Measurements from ENCODE around the gene ZCCHC2. TPM values are rescaled to one million over a fixed set of nuclear protein-coding genes. Genes with fewer than 3 reads are reported as not detected.

The ZCCHC2 gene
- total RNA-seq, 2 donors from 2014 or later: 14.4 to 16.9 TPM

DNA sequence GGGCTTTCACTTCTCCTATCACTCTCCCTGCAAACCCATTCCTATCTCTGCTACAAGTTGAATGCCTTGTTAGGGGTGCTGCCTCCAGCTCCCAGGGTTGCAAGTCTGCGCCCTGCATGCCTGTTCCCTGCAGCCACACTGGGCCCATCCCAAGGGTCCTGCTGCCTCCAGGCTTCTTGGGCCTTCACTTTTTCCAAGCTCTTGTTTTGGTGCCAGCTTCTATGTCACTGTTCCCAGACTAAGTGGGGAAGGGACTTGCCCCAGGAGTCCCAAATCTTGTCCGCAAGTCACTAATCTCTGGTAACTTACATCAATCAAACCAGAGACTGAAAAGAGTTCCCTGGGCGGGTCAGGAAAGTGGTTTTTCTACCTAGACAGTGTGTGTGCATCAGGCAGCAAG, 65.4 kb downstream of the ZCCHC2 start:
- Mint-ChIP-seq H3K27ac (no peak overlapping the region), H3K4me1 (peaks cover 9% of the 10 kb centered on the region), H3K27me3 (ENCODE audit: insufficient read depth) (no peaks in the 10 kb centered on the region), H3K36me3 (ENCODE audit: low read depth) (no peaks in the 10 kb centered on the region), H3K4me3 (no peak overlapping the region), H3K9me3 (peaks cover 9% of the 10 kb centered on the region)
- H3K27me3 ChIP-seq (ENCODE audit: control insufficient read depth, insufficient read depth, low read length, poor library complexity, severe bottlenecking): no peaks in the 10 kb centered on the region
- H3K4me3 ChIP-seq (ENCODE audit: low read length): no peak overlapping the region
- no peaks in the 10 kb centered on the region for H3K4me1 ChIP-seq (ENCODE audit: control insufficient read depth, insufficient read depth, low read length)
- no peaks in the 10 kb centered on the region for H3K36me3 ChIP-seq (ENCODE audit: control insufficient read depth, insufficient read depth, low read length)
- no peak overlapping the region for H3K27ac ChIP-seq (ENCODE audit: low read depth, low read length)
- no peak for DNase-seq
- 93% methylated on average over 3 of the region's 3 CpGs for WGBS, 2 experiments (ENCODE audit: insufficient coverage in 1 of 2, insufficient read length in 1 of 2)
- H3K9ac ChIP-seq (ENCODE audit: extremely low read depth, low read length, poor library complexity, severe bottlenecking): no peak overlapping the region
- peaks cover 6% of the 10 kb centered on the region for H3K9me3 ChIP-seq (ENCODE audit: control insufficient read depth, low read length)
- no peak for TF ChIP-seq CTCF (conservative IDR thresholded peaks at IDR 0.05)

- DNase-seq: peak; percentile 23
- Mint-ChIP-seq H3K27me3 (ENCODE audit: insufficient read depth) (peaks cover 17% of the 10 kb centered on the region), H3K36me3 (ENCODE audit: low read depth) (no peaks in the 10 kb centered on the region), H3K27ac (no peak overlapping the region), H3K4me1 (no peaks in the 10 kb centered on the region), H3K9me3 (peaks cover 9% of the 10 kb centered on the region), H3K4me3 (no peak overlapping the region)
- Histone ChIP-seq H3K36me3 (ENCODE audit: control insufficient read depth, insufficient read depth, low read length) (no peaks in the 10 kb centered on the region), H3K27me3 (ENCODE audit: control insufficient read depth, insufficient read depth, low read length, poor library complexity, severe bottlenecking) (peaks cover 13% of the 10 kb centered on the region), H3K27ac (ENCODE audit: low read depth, low read length) (no peak overlapping the region), H3K4me3 (ENCODE audit: low read length) (no peak overlapping the region), H3K9ac (ENCODE audit: extremely low read depth, low read length, poor library complexity, severe bottlenecking) (no peak overlapping the region), H3K4me1 (ENCODE audit: control insufficient read depth, insufficient read depth, low read length) (no peaks in the 10 kb centered on the region), H3K9me3 (ENCODE audit: control insufficient read depth, low read length) (peaks cover 6% of the 10 kb centered on the region)
- TF ChIP-seq CTCF (conservative IDR thresholded peaks at IDR 0.05): no peak
- WGBS, 2 experiments (ENCODE audit: insufficient coverage in 1 of 2, insufficient read length in 1 of 2): 91 to 96% methylated on average over 10 to 15 of the region's 15 CpGs
These were observed 68.2 kb downstream of the ZCCHC2 start for GRCh38 chr18:62590799-62591590.

GRCh38 chr18:62596145-62597005, 73.5 kb downstream of the ZCCHC2 start:
- H3K4me3 Mint-ChIP-seq: peak overlapping the region; percentile 60
- peaks cover 57% of the 10 kb centered on the region for H3K27me3 ChIP-seq (ENCODE audit: control insufficient read depth, insufficient read depth, low read length, poor library complexity, severe bottlenecking)
- no peaks in the 10 kb centered on the region for H3K4me1 Mint-ChIP-seq
- H3K27ac Mint-ChIP-seq: no peak overlapping the region
- H3K27me3 Mint-ChIP-seq (ENCODE audit: insufficient read depth): peaks cover 56% of the 10 kb centered on the region
- peak; percentile 73 for DNase-seq
- H3K4me1 ChIP-seq (ENCODE audit: control insufficient read depth, insufficient read depth, low read length): no peaks in the 10 kb centered on the region
- peak overlapping the region; percentile 76 for H3K4me3 ChIP-seq (ENCODE audit: low read length)
- H3K36me3 Mint-ChIP-seq (ENCODE audit: low read depth): no peaks in the 10 kb centered on the region
- H3K9me3 ChIP-seq (ENCODE audit: control insufficient read depth, low read length): peaks cover 6% of the 10 kb centered on the region
- no peaks in the 10 kb centered on the region for H3K36me3 ChIP-seq (ENCODE audit: control insufficient read depth, insufficient read depth, low read length)
- H3K9me3 Mint-ChIP-seq: peaks cover 9% of the 10 kb centered on the region
- no peak overlapping the region for H3K27ac ChIP-seq (ENCODE audit: low read depth, low read length)
- H3K9ac ChIP-seq (ENCODE audit: extremely low read depth, low read length, poor library complexity, severe bottlenecking): peak overlapping the region; percentile 20
- TF ChIP-seq CTCF (conservative IDR thresholded peaks at IDR 0.05): no peak
- WGBS, 2 experiments (ENCODE audit: insufficient coverage in 1 of 2, insufficient read length in 1 of 2): 4 to 5% methylated on average over 36 to 90 of the region's 90 CpGs

Data from endodermal cell (in vitro differentiated cells).